T-helper 2 cell treated with Interferon-gamma antibody and Interleukin-4, amounts not matched to agents 5 μg/mL and 100 μg/mL, for 36 hours (primary cell): Measurements from ENCODE around the gene OSBPL10.
A peak's percentile ranks its signal among the peaks of the same experiment; 100 is the strongest.

Experiments
- DNase-seq: peaks from one replicate; pipeline ENCODE4 v3.0.0; 2021; ENCODE audit warnings: low spot score
- H3K27ac Mint-ChIP-seq: one replicate; pipeline ENCODE4 v1.8.0; 2021; ENCODE audit warnings: mild to moderate bottlenecking, mixed read lengths
- H3K27me3 Mint-ChIP-seq: one replicate; pipeline ENCODE4 v1.8.0; 2021; ENCODE audit warnings: low read depth, mixed read lengths
- H3K36me3 Mint-ChIP-seq: one replicate; pipeline ENCODE4 v1.8.0; 2021; ENCODE audit warnings: low read depth, mixed read lengths
- H3K4me1 Mint-ChIP-seq: one replicate; pipeline ENCODE4 v1.8.0; 2021; ENCODE audit warnings: low read depth, mixed read lengths
- H3K4me3 Mint-ChIP-seq: one replicate; pipeline ENCODE4 v1.8.0; 2022; ENCODE audit warnings: mild to moderate bottlenecking, moderate library complexity, mixed read lengths
- H3K9me3 Mint-ChIP-seq: one replicate; pipeline ENCODE4 v1.8.0; 2021; ENCODE audit warnings: mixed read lengths

OSBPL10 gene

DNA sequence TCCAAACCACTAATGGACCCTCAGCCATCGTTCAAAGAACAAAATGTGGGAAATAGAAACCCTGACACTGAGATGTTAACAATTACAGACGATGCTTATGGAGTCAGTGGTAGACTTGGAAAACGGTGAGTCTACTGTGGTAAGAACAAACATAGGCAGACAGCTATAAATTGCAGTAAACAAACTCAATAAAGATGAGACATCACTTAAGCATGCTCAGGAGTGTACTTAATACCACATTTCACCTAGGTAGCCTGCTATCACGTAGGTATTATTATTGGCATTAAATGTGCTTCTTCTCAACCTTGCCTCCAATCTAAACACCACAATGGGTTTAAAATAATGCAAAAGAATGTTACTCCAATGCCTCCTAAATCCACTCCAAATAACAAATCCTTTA lies 2.5 kb downstream of the OSBPL10 start:
- Mint-ChIP-seq H3K4me3 (peak overlapping the region; percentile 72), H3K36me3 (peaks cover 2% of the 10 kb centered on the region), H3K9me3 (no peaks in the 10 kb centered on the region), H3K27ac (no peak overlapping the region), H3K4me1 (peaks cover 18% of the 10 kb centered on the region), H3K27me3 (peaks cover 47% of the 10 kb centered on the region)
- no peak for DNase-seq

DNA sequence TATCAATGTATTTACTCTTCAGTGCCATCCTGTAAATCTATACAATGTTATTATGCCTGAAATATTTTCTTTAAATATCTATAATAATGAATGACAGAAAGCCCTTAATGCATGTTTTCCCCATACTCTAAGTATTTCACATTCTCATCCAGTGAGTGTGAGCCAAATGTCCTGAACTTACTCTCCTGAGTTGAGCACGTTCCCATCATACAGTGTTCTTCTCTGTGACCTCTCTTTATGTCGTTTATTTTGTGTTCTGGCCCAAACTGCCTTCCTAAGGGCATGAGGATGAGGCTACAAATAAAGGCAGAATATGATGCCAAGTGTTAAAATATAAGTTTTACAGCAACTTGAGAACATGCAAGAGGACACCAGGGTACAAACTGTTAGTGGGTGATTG lies 3.3 kb downstream of the OSBPL10 start:
- H3K4me3 Mint-ChIP-seq, result no peak overlapping the region
- peaks cover 40% of the 10 kb centered on the region for H3K27me3 Mint-ChIP-seq
- H3K27ac Mint-ChIP-seq, result no peak overlapping the region
- DNase-seq, result no peak
- peaks cover 2% of the 10 kb centered on the region for H3K36me3 Mint-ChIP-seq
- no peaks in the 10 kb centered on the region for H3K9me3 Mint-ChIP-seq
- H3K4me1 Mint-ChIP-seq, result peaks cover 18% of the 10 kb centered on the region

GRCh38 chr3:31976302-31976701 lies 4.8 kb downstream of the OSBPL10 start:
- Mint-ChIP-seq H3K9me3 (no peaks in the 10 kb centered on the region), H3K27ac (no peak overlapping the region), H3K4me3 (no peak overlapping the region), H3K36me3 (peaks cover 2% of the 10 kb centered on the region), H3K4me1 (peaks cover 16% of the 10 kb centered on the region), H3K27me3 (peaks cover 27% of the 10 kb centered on the region)
- no peak for DNase-seq

DNA sequence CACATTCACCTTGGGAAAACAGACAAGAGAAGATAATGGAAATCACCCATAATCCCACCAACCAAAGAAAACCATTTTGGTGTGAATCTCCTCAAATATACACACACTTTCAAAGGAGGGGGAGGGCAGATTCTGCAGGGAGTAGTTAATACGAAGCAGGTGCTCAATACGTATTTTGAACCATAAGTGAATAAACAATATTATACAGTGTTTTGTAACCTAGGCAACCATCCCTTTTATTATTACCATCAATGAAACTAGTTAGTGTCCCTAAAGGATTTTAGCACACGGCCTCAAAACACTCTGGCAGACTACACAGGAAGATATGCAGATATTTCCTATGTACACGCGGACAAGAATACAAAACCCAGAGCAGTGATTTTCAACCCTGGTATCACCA lies 6.1 kb downstream of the OSBPL10 start:
- no peak overlapping the region for H3K4me3 Mint-ChIP-seq
- H3K9me3 Mint-ChIP-seq, result no peaks in the 10 kb centered on the region
- no peak overlapping the region for H3K27ac Mint-ChIP-seq
- H3K36me3 Mint-ChIP-seq, result peaks cover 2% of the 10 kb centered on the region
- peaks cover 12% of the 10 kb centered on the region for H3K4me1 Mint-ChIP-seq
- peaks cover 21% of the 10 kb centered on the region for H3K27me3 Mint-ChIP-seq
- DNase-seq, result no peak

DNA sequence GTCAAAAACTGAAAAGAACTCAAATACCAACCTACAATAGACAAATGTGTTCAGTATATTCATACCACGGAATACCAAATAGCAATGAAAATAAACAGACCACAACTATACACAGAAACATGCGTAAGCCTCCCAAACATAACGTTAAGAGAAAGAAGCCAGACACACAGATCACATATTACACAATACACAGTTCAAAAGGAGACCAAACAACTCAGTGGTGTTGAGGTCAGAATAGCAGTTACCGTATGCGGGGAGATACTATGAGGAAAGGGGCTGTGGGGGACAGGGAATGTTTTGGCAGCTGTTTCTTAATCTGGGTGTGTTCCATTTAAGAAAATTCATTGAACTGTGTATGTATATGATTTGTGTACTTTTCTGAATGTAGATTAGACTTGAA lies 6.6 kb downstream of the OSBPL10 start:
- DNase-seq, result no peak
- H3K4me3 Mint-ChIP-seq, result no peak overlapping the region
- peaks cover 18% of the 10 kb centered on the region for H3K27me3 Mint-ChIP-seq
- peaks cover 9% of the 10 kb centered on the region for H3K4me1 Mint-ChIP-seq
- H3K9me3 Mint-ChIP-seq, result no peaks in the 10 kb centered on the region
- no peak overlapping the region for H3K27ac Mint-ChIP-seq
- H3K36me3 Mint-ChIP-seq, result peaks cover 2% of the 10 kb centered on the region

GRCh38 chr3:31973837-31974236 lies 7.2 kb downstream of the OSBPL10 start:
- Mint-ChIP-seq H3K36me3 (peaks cover 2% of the 10 kb centered on the region), H3K27ac (no peak overlapping the region), H3K4me3 (no peak overlapping the region), H3K9me3 (no peaks in the 10 kb centered on the region), H3K27me3 (peaks cover 12% of the 10 kb centered on the region), H3K4me1 (peaks cover 5% of the 10 kb centered on the region)
- DNase-seq, result no peak

GRCh38 chr3:31973081-31973480 lies 8.0 kb downstream of the OSBPL10 start:
- Mint-ChIP-seq H3K4me1 (peaks cover 1% of the 10 kb centered on the region), H3K4me3 (no peak overlapping the region), H3K36me3 (peaks cover 2% of the 10 kb centered on the region), H3K27ac (no peak overlapping the region), H3K9me3 (no peaks in the 10 kb centered on the region), H3K27me3 (peaks cover 8% of the 10 kb centered on the region)
- DNase-seq, result no peak

DNA sequence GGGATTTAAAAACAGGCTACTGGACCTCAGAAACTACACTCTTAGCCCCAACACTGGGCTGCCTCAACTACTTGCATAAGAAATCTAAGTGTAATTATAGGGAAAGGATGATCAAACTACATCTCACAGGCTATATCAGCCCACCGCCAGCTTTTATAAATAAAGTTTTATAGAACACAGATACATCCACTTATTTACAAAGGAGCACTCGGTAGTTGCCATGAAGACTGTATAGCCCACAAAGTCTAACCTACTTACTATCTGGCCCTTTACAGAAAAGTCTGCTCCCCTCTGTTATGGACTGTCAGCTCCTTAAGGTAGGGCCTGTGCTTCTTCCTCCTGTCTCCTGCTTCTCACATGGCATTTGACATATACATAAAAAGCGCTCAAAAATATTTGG lies 9.5 kb downstream of the OSBPL10 start:
- no peaks in the 10 kb centered on the region for H3K27me3 Mint-ChIP-seq

GRCh38 chr3:31968927-31969418 lies 12.1 kb downstream of the OSBPL10 start:
- peaks cover 1% of the 10 kb centered on the region for H3K4me1 Mint-ChIP-seq
- DNase-seq, result no peak

More for the DNA sequence above, 9.5 kb downstream of the OSBPL10 start:
- H3K27ac Mint-ChIP-seq, result no peak overlapping the region
- H3K4me1 Mint-ChIP-seq, result peaks cover 1% of the 10 kb centered on the region
- H3K9me3 Mint-ChIP-seq, result no peaks in the 10 kb centered on the region
- no peak for DNase-seq
- H3K4me3 Mint-ChIP-seq, result no peak overlapping the region
- peaks cover 2% of the 10 kb centered on the region for H3K36me3 Mint-ChIP-seq

GRCh38 chr3:31968369-31968926 lies 12.6 kb downstream of the OSBPL10 start:
- no peak for DNase-seq
- peaks cover 1% of the 10 kb centered on the region for H3K4me1 Mint-ChIP-seq
- H3K9me3 Mint-ChIP-seq, result no peaks in the 10 kb centered on the region
- no peak overlapping the region for H3K4me3 Mint-ChIP-seq
- H3K27ac Mint-ChIP-seq, result no peak overlapping the region
- no peaks in the 10 kb centered on the region for H3K36me3 Mint-ChIP-seq
- H3K27me3 Mint-ChIP-seq, result peaks cover 2% of the 10 kb centered on the region

More at GRCh38 chr3:31968927-31969418, 12.1 kb downstream of the OSBPL10 start:
- H3K27me3 Mint-ChIP-seq, result peaks cover 2% of the 10 kb centered on the region
- H3K4me3 Mint-ChIP-seq, result no peak overlapping the region
- no peaks in the 10 kb centered on the region for H3K9me3 Mint-ChIP-seq
- no peak overlapping the region for H3K27ac Mint-ChIP-seq
- no peaks in the 10 kb centered on the region for H3K36me3 Mint-ChIP-seq

DNA sequence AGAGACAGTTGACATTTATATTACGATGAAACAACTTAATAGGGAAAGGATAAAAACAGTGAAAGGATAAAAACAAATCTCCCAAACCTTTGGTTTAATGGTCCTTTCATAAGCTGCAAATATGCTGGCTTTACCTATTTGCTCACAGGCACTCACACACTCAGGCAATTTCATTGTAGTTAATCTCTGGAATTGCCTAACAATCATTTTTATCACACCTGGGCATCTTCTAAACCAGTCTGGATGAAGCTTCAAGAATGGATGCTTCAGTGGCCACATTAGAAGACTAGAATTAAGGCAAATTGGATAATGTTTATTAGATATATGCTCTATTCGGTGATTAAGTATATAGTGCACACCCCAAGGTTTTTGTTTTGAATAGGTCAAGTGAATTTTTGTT lies 13.5 kb downstream of the OSBPL10 start:
- H3K4me1 Mint-ChIP-seq, result peaks cover 6% of the 10 kb centered on the region
- no peak overlapping the region for H3K27ac Mint-ChIP-seq
- no peaks in the 10 kb centered on the region for H3K9me3 Mint-ChIP-seq
- DNase-seq, result no peak
- H3K27me3 Mint-ChIP-seq, result peaks cover 2% of the 10 kb centered on the region
- no peaks in the 10 kb centered on the region for H3K36me3 Mint-ChIP-seq
- H3K4me3 Mint-ChIP-seq, result no peak overlapping the region

DNA sequence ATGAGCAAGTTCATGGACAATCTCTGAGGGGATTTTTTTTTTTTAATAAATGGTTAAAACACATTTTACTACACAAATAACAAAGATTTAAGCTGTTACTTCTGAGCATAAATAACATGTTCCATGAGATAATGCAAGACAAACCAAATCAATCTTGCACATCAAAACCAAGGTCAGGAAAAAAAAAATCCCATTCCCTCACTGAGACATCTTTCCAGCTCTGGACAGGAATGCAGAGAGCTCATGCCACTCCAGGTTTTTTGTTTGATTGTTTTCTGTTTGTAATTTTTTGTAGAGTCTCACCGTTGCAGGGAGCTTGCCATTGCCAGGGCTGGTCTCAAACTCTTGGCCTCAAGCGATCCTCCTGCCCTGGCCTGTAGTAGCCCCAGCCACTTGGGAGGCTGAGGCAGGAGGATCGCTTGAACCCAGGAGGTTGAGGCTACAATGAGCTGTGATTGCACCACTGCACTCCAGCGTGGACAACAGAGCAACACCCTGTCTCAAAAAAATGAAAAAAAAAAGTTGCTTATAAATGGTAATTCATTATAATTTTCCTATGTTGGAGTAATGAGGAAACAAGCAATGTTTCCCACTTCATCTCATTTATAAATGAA lies 14.0 kb downstream of the OSBPL10 start:
- H3K4me1 Mint-ChIP-seq, result peaks cover 5% of the 10 kb centered on the region
- H3K9me3 Mint-ChIP-seq, result no peaks in the 10 kb centered on the region
- H3K27ac Mint-ChIP-seq, result no peak overlapping the region
- no peaks in the 10 kb centered on the region for H3K36me3 Mint-ChIP-seq
- DNase-seq, result no peak
- H3K27me3 Mint-ChIP-seq, result peaks cover 2% of the 10 kb centered on the region
- H3K4me3 Mint-ChIP-seq, result no peak overlapping the region

GRCh38 chr3:31962801-31963205 lies 18.3 kb downstream of the OSBPL10 start:
- Mint-ChIP-seq H3K27me3 (peaks cover 2% of the 10 kb centered on the region), H3K4me1 (peaks cover 5% of the 10 kb centered on the region), H3K27ac (no peak overlapping the region), H3K4me3 (no peak overlapping the region), H3K36me3 (no peaks in the 10 kb centered on the region), H3K9me3 (no peaks in the 10 kb centered on the region)
- no peak for DNase-seq

- H3K36me3 Mint-ChIP-seq, result no peaks in the 10 kb centered on the region
- no peak overlapping the region for H3K27ac Mint-ChIP-seq
- peaks cover 5% of the 10 kb centered on the region for H3K4me1 Mint-ChIP-seq
- H3K27me3 Mint-ChIP-seq, result no peaks in the 10 kb centered on the region
- no peak overlapping the region for H3K4me3 Mint-ChIP-seq
- peaks cover under 1% of the 10 kb centered on the region for H3K9me3 Mint-ChIP-seq
- no peak for DNase-seq
Observed at GRCh38 chr3:31960793-31961431, 20.1 kb downstream of the OSBPL10 start.
